GM21381 (cell line): ENCODE measurements around the gene CFAP73.
"Not testable (repeated sequence)": the region's sequence is repeated elsewhere in the genome, so short reads cannot be mapped to it uniquely, and the experiment has no call there.

Source experiments
- ATAC-seq: cut with Tn5 transposase; IDR thresholded peaks from one replicate; pipeline ENCODE4 v1.9.1; 2021; ENCODE audit warnings: mild to moderate bottlenecking, moderate library complexity; ENCODE audit not compliant: unreplicated experiment

The CFAP73 gene

GRCh38 chr12:113141716-113142115 is 7.8 kb upstream of the CFAP73 start:
- not testable (repeated sequence) for ATAC-seq

GRCh38 chr12:113142173-113142885 is 7.2 kb upstream of the CFAP73 start:
- no peak for ATAC-seq

- no peak for ATAC-seq
These were observed 6.6 kb upstream of the CFAP73 start for GRCh38 chr12:113142886-113143332.

GRCh38 chr12:113143959-113144358 is 5.6 kb upstream of the CFAP73 start:
- ATAC-seq: no peak

- no peak for ATAC-seq
These were observed 4.7 kb upstream of the CFAP73 start for GRCh38 chr12:113144806-113145205.

- no peak for ATAC-seq
These were observed 3.6 kb upstream of the CFAP73 start for GRCh38 chr12:113145720-113146551.

- ATAC-seq: no peak
These were observed 2.5 kb upstream of the CFAP73 start for GRCh38 chr12:113146999-113147398.

- ATAC-seq: no peak
These were observed 2.1 kb downstream of the CFAP73 start for GRCh38 chr12:113151655-113152054.

- ATAC-seq: no peak
These were observed 2.8 kb downstream of the CFAP73 start for GRCh38 chr12:113152196-113152834.

GRCh38 chr12:113152835-113153814 is 3.6 kb downstream of the CFAP73 start:
- peak; percentile 66 for ATAC-seq

GRCh38 chr12:113154351-113154973 is 4.9 kb downstream of the CFAP73 start:
- ATAC-seq: no peak

- no peak for ATAC-seq
These were observed 5.5 kb downstream of the CFAP73 start for GRCh38 chr12:113155060-113155459.

GRCh38 chr12:113155646-113156045 is 6.1 kb downstream of the CFAP73 start:
- no peak for ATAC-seq

- ATAC-seq: no peak
These were observed 7.8 kb downstream of the CFAP73 start for GRCh38 chr12:113157218-113157859.

- no peak for ATAC-seq
These were observed 9.1 kb downstream of the CFAP73 start for GRCh38 chr12:113158439-113159203.

- ATAC-seq: no peak
These were observed 10.4 kb downstream of the CFAP73 start for GRCh38 chr12:113159937-113160336.

GRCh38 chr12:113161415-113162016 is 12.0 kb downstream of the CFAP73 start:
- ATAC-seq: no peak
